ENCODE results near the gene ZFAND3.

ZFAND3 gene

DNA sequence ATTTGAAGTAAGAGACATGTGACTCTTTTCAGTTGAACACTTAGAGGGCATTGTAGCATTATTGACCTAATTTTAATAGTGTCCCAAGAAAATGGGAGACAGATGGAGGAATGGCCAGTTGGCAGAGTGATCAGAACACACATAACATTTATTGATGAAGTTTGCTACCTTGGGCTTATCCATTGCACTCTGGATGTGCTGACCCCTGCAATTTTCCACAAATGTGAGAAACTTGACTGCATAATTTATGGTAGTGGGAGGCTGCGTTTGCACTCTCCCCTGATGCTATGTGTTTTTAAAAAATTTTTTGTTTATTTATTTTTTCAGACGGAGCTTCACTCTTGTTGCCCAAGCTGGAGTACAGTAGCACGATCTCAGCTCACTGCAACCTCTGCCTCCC lies 95.9 kb downstream of the ZFAND3 start:
- no peak overlapping the region for H4K91ac ChIP-seq (ENCODE audit: low read length)
- no peak overlapping the region for H2AFZ ChIP-seq (ENCODE audit: low read depth, low read length)
- H2AK5ac ChIP-seq (ENCODE audit: low read length, severe bottlenecking) = no peak overlapping the region
- H3K9ac ChIP-seq (ENCODE audit: low read length) = no peak overlapping the region
- no peak overlapping the region for H3K4ac ChIP-seq (ENCODE audit: low read depth in 1 of 2, low read length in 2 of 2)
- no peak for DNase-seq
- no peak overlapping the region for H3K14ac ChIP-seq (ENCODE audit: low read length in 2 of 2)
- H3K79me1 ChIP-seq (replicated peaks; ENCODE audit: low read length, poor library complexity, severe bottlenecking) = peaks cover 8% of the 10 kb centered on the region
- H3K27ac ChIP-seq (ENCODE audit: low read length, poor library complexity, severe bottlenecking) = no peak overlapping the region
- no peaks in the 10 kb centered on the region for H3K27me3 ChIP-seq (ENCODE audit: control insufficient read depth in 1 of 2, insufficient read depth in 1 of 2, low read length in 2 of 2)
- H2BK12ac ChIP-seq (ENCODE audit: low read length in 2 of 2) = no peak overlapping the region
- no peak overlapping the region for H4K8ac ChIP-seq (ENCODE audit: low read length)
- no peak overlapping the region for H2BK5ac ChIP-seq (ENCODE audit: low read depth, low read length, poor library complexity, severe bottlenecking)
- no peak overlapping the region for H2BK15ac ChIP-seq (ENCODE audit: low read depth, poor library complexity, severe bottlenecking)
- no peak overlapping the region for H3K4me2 ChIP-seq (ENCODE audit: low read length, poor library complexity, severe bottlenecking)
- WGBS = 90% methylated on average over 3 of the region's 3 CpGs
- no peak overlapping the region for H3K23ac ChIP-seq (ENCODE audit: low read length in 2 of 2)
- H3K9me3 ChIP-seq (ENCODE audit: control insufficient read depth, low read length) = no peaks in the 10 kb centered on the region
- H3K36me3 ChIP-seq (ENCODE audit: control insufficient read depth in 1 of 2, insufficient read depth in 2 of 2, low read depth in 1 of 2, low read length in 2 of 2) = peaks cover 0 to 13% of the 10 kb centered on the region in 2 experiments
- no peak overlapping the region for H2BK120ac ChIP-seq (ENCODE audit: low read depth, low read length)
- H3K4me1 ChIP-seq (ENCODE audit: control insufficient read depth, insufficient read depth, low read depth, low read length) = no peaks in the 10 kb centered on the region
- no peak overlapping the region for H3K4me3 ChIP-seq (ENCODE audit: insufficient read depth in 1 of 2, low read depth in 1 of 2, low read length in 2 of 2)
- H3K18ac ChIP-seq (ENCODE audit: low read depth in 1 of 2, low read length in 2 of 2) = no peak overlapping the region

- Histone ChIP-seq H3K4ac (ENCODE audit: low read depth in 1 of 2, low read length in 2 of 2) (no peak overlapping the region), H2AFZ (ENCODE audit: low read depth, low read length) (no peak overlapping the region), H3K4me2 (ENCODE audit: low read length, poor library complexity, severe bottlenecking) (no peak overlapping the region), H3K4me3 (ENCODE audit: insufficient read depth in 1 of 2, low read depth in 1 of 2, low read length in 2 of 2) (no peak overlapping the region), H3K4me1 (ENCODE audit: control insufficient read depth, insufficient read depth, low read depth, low read length) (no peaks in the 10 kb centered on the region), H3K23ac (ENCODE audit: low read length in 2 of 2) (no peak overlapping the region), H3K36me3 (ENCODE audit: control insufficient read depth in 1 of 2, insufficient read depth in 2 of 2, low read depth in 1 of 2, low read length in 2 of 2) (peaks cover 0 to 13% of the 10 kb centered on the region in 2 experiments), H3K79me1 (replicated peaks; ENCODE audit: low read length, poor library complexity, severe bottlenecking) (peaks cover 11% of the 10 kb centered on the region), H3K27me3 (ENCODE audit: control insufficient read depth in 1 of 2, insufficient read depth in 1 of 2, low read length in 2 of 2) (no peaks in the 10 kb centered on the region), H2BK12ac (ENCODE audit: low read length in 2 of 2) (no peak overlapping the region), H3K9me3 (ENCODE audit: control insufficient read depth, low read length) (no peaks in the 10 kb centered on the region), H3K14ac (ENCODE audit: low read length in 2 of 2) (no peak overlapping the region), H3K18ac (ENCODE audit: low read depth in 1 of 2, low read length in 2 of 2) (no peak overlapping the region), H4K8ac (ENCODE audit: low read length) (no peak overlapping the region), H2BK15ac (ENCODE audit: low read depth, poor library complexity, severe bottlenecking) (no peak overlapping the region), H3K9ac (ENCODE audit: low read length) (no peak overlapping the region), H2AK5ac (ENCODE audit: low read length, severe bottlenecking) (no peak overlapping the region), H2BK120ac (ENCODE audit: low read depth, low read length) (no peak overlapping the region), H2BK5ac (ENCODE audit: low read depth, low read length, poor library complexity, severe bottlenecking) (no peak overlapping the region), H4K91ac (ENCODE audit: low read length) (no peak overlapping the region), H3K27ac (ENCODE audit: low read length, poor library complexity, severe bottlenecking) (no peak overlapping the region)
- WGBS = 90% methylated on average over 8 of the region's 8 CpGs
- no peak for DNase-seq
Observed at GRCh38 chr6:37916149-37916548, 96.6 kb downstream of the ZFAND3 start.

DNA sequence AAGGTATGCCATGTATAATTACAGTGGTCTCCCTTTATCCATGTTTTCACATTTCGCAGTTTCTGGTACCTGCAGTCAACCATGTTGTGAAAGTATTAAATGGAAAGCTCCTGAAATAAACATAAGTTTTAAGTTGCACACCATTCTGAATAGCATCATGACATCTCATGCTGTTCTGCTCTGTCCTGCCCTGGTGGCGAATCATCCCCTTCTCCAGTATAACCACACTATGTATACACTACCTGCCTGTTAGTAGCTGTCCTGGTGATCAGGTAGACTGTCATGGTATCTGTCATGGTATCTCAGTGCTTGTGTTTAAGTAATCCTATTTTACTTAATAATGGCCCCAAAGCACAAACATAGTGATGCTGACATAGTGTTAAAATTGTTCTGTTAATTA lies 97.1 kb downstream of the ZFAND3 start:
- DNase-seq = no peak
- H3K9me3 ChIP-seq (ENCODE audit: control insufficient read depth, low read length) = no peaks in the 10 kb centered on the region
- H4K8ac ChIP-seq (ENCODE audit: low read length) = no peak overlapping the region
- no peaks in the 10 kb centered on the region for H3K27me3 ChIP-seq (ENCODE audit: control insufficient read depth in 1 of 2, insufficient read depth in 1 of 2, low read length in 2 of 2)
- no peak overlapping the region for H3K27ac ChIP-seq (ENCODE audit: low read length, poor library complexity, severe bottlenecking)
- no peak overlapping the region for H2BK5ac ChIP-seq (ENCODE audit: low read depth, low read length, poor library complexity, severe bottlenecking)
- no peak overlapping the region for H2BK15ac ChIP-seq (ENCODE audit: low read depth, poor library complexity, severe bottlenecking)
- H3K18ac ChIP-seq (ENCODE audit: low read depth in 1 of 2, low read length in 2 of 2) = no peak overlapping the region
- H3K9ac ChIP-seq (ENCODE audit: low read length) = no peak overlapping the region
- H2AFZ ChIP-seq (ENCODE audit: low read depth, low read length) = no peak overlapping the region
- no peak overlapping the region for H4K91ac ChIP-seq (ENCODE audit: low read length)
- no peak overlapping the region for H3K4me2 ChIP-seq (ENCODE audit: low read length, poor library complexity, severe bottlenecking)
- no peak overlapping the region for H3K4me3 ChIP-seq (ENCODE audit: insufficient read depth in 1 of 2, low read depth in 1 of 2, low read length in 2 of 2)
- H3K36me3 ChIP-seq (ENCODE audit: control insufficient read depth in 1 of 2, insufficient read depth in 2 of 2, low read depth in 1 of 2, low read length in 2 of 2) = peaks cover 0 to 13% of the 10 kb centered on the region in 2 experiments
- H2AK5ac ChIP-seq (ENCODE audit: low read length, severe bottlenecking) = no peak overlapping the region
- 100% methylated on average over 1 of the region's 2 CpGs for WGBS
- no peak overlapping the region for H3K23ac ChIP-seq (ENCODE audit: low read length in 2 of 2)
- peaks cover 12% of the 10 kb centered on the region for H3K79me1 ChIP-seq (replicated peaks; ENCODE audit: low read length, poor library complexity, severe bottlenecking)
- H3K4ac ChIP-seq (ENCODE audit: low read depth in 1 of 2, low read length in 2 of 2) = no peak overlapping the region
- H2BK12ac ChIP-seq (ENCODE audit: low read length in 2 of 2) = no peak overlapping the region
- H2BK120ac ChIP-seq (ENCODE audit: low read depth, low read length) = no peak overlapping the region
- no peak overlapping the region for H3K14ac ChIP-seq (ENCODE audit: low read length in 2 of 2)
- no peaks in the 10 kb centered on the region for H3K4me1 ChIP-seq (ENCODE audit: control insufficient read depth, insufficient read depth, low read depth, low read length)

GRCh38 chr6:37917566-37917965 lies 98.0 kb downstream of the ZFAND3 start:
- H3K27ac ChIP-seq (ENCODE audit: low read length, poor library complexity, severe bottlenecking) = no peak overlapping the region
- H3K79me1 ChIP-seq (replicated peaks; ENCODE audit: low read length, poor library complexity, severe bottlenecking) = peaks cover 14% of the 10 kb centered on the region
- no peak overlapping the region for H3K23ac ChIP-seq (ENCODE audit: low read length in 2 of 2)
- no peak overlapping the region for H3K14ac ChIP-seq (ENCODE audit: low read length in 2 of 2)
- H3K18ac ChIP-seq (ENCODE audit: low read depth in 1 of 2, low read length in 2 of 2) = no peak overlapping the region
- H3K4me2 ChIP-seq (ENCODE audit: low read length, poor library complexity, severe bottlenecking) = no peak overlapping the region
- H3K27me3 ChIP-seq (ENCODE audit: control insufficient read depth in 1 of 2, insufficient read depth in 1 of 2, low read length in 2 of 2) = no peaks in the 10 kb centered on the region
- H4K91ac ChIP-seq (ENCODE audit: low read length) = no peak overlapping the region
- H3K9me3 ChIP-seq (ENCODE audit: control insufficient read depth, low read length) = no peaks in the 10 kb centered on the region
- no peak overlapping the region for H2BK5ac ChIP-seq (ENCODE audit: low read depth, low read length, poor library complexity, severe bottlenecking)
- WGBS = no CpG with 5 or more reads among the region's 2 CpGs
- H2BK15ac ChIP-seq (ENCODE audit: low read depth, poor library complexity, severe bottlenecking) = no peak overlapping the region
- H3K4me1 ChIP-seq (ENCODE audit: control insufficient read depth, insufficient read depth, low read depth, low read length) = no peaks in the 10 kb centered on the region
- H2AK5ac ChIP-seq (ENCODE audit: low read length, severe bottlenecking) = no peak overlapping the region
- peaks cover 0 to 13% of the 10 kb centered on the region in 2 experiments for H3K36me3 ChIP-seq (ENCODE audit: control insufficient read depth in 1 of 2, insufficient read depth in 2 of 2, low read depth in 1 of 2, low read length in 2 of 2)
- H3K9ac ChIP-seq (ENCODE audit: low read length) = no peak overlapping the region
- no peak overlapping the region for H2AFZ ChIP-seq (ENCODE audit: low read depth, low read length)
- H3K4me3 ChIP-seq (ENCODE audit: insufficient read depth in 1 of 2, low read depth in 1 of 2, low read length in 2 of 2) = no peak overlapping the region
- H2BK12ac ChIP-seq (ENCODE audit: low read length in 2 of 2) = no peak overlapping the region
- H3K4ac ChIP-seq (ENCODE audit: low read depth in 1 of 2, low read length in 2 of 2) = no peak overlapping the region
- H4K8ac ChIP-seq (ENCODE audit: low read length) = no peak overlapping the region
- no peak for DNase-seq
- H2BK120ac ChIP-seq (ENCODE audit: low read depth, low read length) = no peak overlapping the region
